COLO829 (cell line): Measurements from ENCODE around the gene GABRG2.

Experiments used
- DNase-seq: peaks from one replicate; pipeline ENCODE4 v3.0.0; 2012; ENCODE audit warnings: low spot score

GABRG2 gene

GRCh38 chr5:162193012-162193411, 125.4 kb downstream of the GABRG2 start:
- DNase-seq: no peak

GRCh38 chr5:162196351-162196750, 128.8 kb downstream of the GABRG2 start:
- DNase-seq: no peak

- DNase-seq: no peak
These were observed 134.8 kb downstream of the GABRG2 start for GRCh38 chr5:162202285-162202880.
